Measurements from ENCODE around the gene ADM.
"Not testable (repeated sequence)": the region's sequence is repeated elsewhere in the genome, so short reads cannot be mapped to it uniquely, and the experiment has no call there.

Gene ADM, protein sequence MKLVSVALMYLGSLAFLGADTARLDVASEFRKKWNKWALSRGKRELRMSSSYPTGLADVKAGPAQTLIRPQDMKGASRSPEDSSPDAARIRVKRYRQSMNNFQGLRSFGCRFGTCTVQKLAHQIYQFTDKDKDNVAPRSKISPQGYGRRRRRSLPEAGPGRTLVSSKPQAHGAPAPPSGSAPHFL

GRCh38 chr11:10304495-10305261, at the start of gene ADM:
Gene ADM, plus strand, starts transcription at chr11:10305073. Its CDS starts 628 bp downstream, at chr11:10305701.
- peak; percentile 62 to 70 for DNase-seq

- no peak for DNase-seq
These were observed 49.3 kb upstream of the ADM start for GRCh38 chr11:10255388-10256125.

- DNase-seq = no peak
These were observed 47.4 kb upstream of the ADM start for GRCh38 chr11:10257478-10257877.

- DNase-seq = no peak
These were observed 43.1 kb upstream of the ADM start for GRCh38 chr11:10261821-10262220.

- DNase-seq = no peak
These were observed 40.9 kb upstream of the ADM start for GRCh38 chr11:10263929-10264328.

DNA sequence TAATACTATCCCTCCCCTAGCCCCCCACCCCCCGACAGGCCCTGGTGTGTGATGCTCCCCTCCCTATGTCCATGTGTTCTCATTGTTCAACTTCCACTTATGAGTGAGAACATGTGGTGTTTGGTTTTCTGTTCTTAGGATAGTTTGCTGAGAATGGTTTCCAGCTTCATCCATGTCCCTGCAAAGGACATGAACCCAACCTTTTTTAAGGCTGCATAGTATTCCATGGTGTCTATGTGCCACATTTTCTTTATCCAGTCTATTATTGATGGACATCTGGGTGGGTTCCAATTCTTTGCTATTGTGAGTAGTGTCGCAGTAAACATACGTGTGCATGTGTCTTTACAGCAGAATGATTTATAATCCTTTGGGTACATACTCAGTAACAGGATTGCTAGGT, 40.2 kb upstream of the ADM start:
- not testable (repeated sequence) for DNase-seq

DNA sequence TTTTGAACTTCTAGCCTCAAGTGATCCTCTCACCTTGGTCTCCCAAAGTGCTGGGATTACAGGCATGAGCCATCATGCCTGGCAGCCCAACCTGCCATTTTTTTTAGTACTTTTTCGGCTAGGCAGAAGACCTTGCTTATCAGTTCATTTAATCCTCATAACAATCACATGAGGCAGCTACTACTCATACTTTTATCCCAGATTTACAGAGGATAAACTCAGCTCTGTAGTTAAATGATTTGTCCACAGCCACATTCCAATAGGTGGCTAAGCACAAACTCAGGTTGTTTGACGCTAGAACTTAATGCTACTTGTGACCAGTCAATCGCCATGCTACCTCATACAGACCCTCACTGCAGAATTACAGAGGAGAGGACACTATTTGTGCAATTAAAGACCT, 38.9 kb upstream of the ADM start:
- no peak for DNase-seq

DNA sequence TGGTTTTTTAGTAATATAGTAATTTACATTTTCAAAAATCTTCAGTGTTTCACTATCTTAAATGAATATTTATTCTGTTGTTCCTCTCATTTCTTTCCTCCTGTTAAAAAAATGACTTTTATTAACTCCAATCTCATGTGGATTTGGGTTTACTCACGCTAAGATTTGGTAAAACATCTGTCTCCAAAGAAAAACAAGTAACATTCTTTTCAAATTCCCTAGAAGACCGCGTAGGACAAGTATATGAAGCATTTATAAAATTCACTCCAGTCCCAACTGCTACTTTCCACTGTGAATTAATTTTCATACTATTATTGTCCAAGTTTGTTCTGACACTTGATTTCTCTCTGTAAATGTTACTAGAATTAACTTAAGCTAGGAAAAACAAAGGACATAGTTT, 37.1 kb upstream of the ADM start:
- DNase-seq = no peak

GRCh38 chr11:10268746-10269488, 36.0 kb upstream of the ADM start:
- no peak for DNase-seq

GRCh38 chr11:10272132-10272531, 32.7 kb upstream of the ADM start:
- DNase-seq = no peak

DNA sequence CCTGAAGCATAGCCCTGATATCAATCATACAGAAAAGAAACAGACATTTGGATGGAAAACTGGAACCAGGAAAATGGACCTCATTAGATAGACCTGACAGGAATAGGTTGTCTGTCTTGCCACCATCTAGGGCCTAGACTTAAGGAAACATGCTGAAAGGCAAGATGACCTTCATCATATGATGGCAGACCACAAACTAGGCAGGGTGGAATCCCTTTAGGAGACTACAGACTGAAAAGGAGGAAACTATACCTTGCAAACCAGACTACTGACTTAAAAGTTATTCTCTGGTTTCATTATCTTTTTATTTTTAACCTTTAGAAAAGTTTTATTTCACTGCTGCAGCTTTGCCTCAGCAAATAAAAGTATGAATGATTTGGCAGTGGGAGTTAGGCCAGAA, 31.1 kb upstream of the ADM start:
- no peak for DNase-seq

DNA sequence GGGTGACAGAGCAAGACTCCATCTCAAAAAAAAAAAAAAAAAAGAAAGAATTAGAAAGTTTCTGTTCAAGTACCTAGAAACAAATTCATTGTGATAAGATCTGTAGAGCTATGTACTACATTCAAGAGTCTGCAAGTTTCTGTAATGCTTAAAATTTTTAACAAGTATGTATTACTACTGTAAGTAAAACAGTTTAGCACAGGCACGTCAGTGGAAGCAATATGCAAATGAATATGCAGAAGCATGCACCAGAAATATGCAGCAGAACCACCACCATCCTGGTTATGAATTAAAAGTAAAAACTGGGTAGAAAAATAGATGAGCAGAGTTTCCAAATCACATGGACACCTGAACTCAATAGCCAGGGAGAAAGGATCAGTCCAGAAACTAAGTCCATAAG, 30.1 kb upstream of the ADM start:
- no peak for DNase-seq

- DNase-seq = no peak
These were observed 29.2 kb upstream of the ADM start for GRCh38 chr11:10275714-10276113.

DNA sequence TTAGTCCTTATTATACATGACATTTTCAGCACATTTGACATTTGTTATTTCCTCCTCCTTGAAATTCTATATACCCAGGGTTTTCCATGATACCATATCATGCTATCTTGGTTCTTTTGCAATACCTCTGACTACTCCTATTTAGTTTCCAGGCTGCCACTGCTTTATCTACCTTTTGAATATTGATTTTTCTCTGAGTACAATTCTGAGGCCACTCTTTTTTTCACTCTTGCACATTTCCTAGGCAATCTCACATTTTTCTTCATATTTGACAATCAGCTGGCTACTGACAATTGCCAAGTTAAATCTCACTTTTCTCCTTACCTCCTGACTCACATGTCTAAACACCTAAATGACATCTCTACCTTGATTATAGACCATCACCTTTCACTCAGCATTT, 22.8 kb upstream of the ADM start:
- no peak for DNase-seq

GRCh38 chr11:10283991-10284390, 20.9 kb upstream of the ADM start:
- no peak for DNase-seq

DNA sequence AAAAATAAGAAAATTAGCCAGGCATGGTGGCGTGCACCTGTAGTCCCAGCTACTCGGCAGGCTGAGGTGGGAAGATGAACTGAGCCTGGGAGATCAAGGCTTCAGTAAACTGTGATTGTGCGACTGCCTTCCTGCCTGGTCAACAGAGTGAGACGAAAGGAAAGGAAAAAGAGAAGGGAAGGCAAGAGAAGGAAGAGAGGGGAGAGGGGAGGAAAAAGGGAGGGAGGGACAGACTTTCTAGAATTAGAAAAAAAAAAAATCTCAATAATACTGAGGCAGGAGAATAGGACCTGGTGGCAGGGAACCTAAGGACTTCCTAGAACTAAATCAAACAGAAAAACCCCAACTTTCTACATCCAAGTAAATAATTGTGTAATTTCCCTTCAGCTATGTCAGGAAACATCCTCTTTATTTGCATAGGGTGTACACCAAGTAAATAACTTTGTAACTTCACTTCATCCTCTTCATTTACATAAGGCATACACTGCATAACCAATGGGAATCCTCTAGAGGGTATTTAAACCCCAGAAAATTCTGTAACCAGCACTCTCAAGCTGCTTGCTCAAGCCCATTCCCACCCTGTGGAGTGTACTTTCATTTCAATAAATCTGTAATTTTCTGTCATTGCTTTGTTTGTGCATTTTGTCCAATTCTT, 19.6 kb upstream of the ADM start:
- DNase-seq = no peak

GRCh38 chr11:10287140-10287539, 17.7 kb upstream of the ADM start:
- no peak for DNase-seq

GRCh38 chr11:10287766-10288715, 16.8 kb upstream of the ADM start:
- no peak for DNase-seq

DNA sequence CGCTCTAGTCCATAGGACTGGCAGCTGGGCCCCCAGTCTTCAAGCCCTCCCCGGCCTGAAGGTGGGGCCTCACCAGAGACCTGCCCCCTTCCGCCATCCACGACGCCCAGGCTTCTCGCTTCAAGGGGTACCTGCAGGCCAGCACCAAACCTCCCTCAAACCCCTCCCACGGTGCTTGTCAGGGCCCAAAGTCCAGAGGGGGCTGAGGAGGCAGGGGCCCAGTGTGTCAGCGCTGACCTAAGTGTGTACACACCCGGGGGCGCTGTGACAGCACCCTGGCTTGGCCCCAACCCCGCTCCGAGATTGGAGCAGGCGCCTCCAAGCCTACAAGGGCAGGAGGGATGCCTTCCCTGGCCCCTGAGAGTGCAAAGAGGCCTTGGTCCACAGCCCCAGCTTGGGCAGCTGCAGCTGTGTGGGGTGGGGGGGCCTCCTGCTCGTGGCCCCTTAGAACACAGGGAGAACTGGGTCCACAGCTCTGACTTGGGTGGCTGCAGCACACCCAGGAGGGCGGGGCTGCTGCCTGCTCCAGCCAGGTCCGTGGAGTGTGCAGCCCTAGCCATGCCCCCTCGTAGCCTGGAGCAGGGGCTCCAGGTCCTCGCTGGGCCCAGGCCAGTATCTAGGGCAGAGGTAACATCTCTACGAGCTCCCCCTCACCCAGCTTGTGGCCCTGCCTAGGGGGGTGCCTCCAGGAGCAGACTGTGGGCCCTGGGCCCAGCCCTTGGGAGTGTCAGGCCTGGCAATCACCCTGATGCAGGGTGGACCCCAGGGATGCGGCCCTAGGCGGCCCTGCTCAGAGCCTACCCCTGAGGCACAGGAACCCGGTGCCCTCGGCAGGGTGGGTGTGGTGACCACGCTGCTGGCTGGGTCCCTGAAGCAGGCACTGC, 15.8 kb upstream of the ADM start:
- no peak for DNase-seq

- no peak for DNase-seq
These were observed 15.0 kb upstream of the ADM start for GRCh38 chr11:10289765-10290380.

Measured in activated T-cell treated with anti-CD3 and anti-CD28 coated beads, Interleukin-2, amount 50 U/mL, for 48 hours (primary cell).